Tibial nerve (tissue), 4 donors: Measurements from ENCODE around the gene RNF145. TPM values are rescaled to one million over a fixed set of nuclear protein-coding genes. Genes with fewer than 3 reads are reported as not detected.
"Not testable (repeated sequence)": the region's sequence is repeated elsewhere in the genome, so short reads cannot be mapped to it uniquely, and the experiment has no call there.

ENCODE experiments used
- DNase-seq, 2 donors: peaks; one replicate each; pipeline ENCODE4 v3.0.0-alpha.2; 2019; ENCODE audit warnings: low spot score in 2 of 2
- H3K27ac ChIP-seq, 4 donors: fragments of 200-600 bp; sonication (generic) in 3 of 4; one replicate each; pipeline ENCODE4 v1.5.1; 2017 to 2019; ENCODE audit warnings: mild to moderate bottlenecking in 1 of 4
- H3K27me3 ChIP-seq, 2 donors: fragments of 200-600 bp; sonication (generic) in 1 of 2; one replicate each; pipeline versions ENCODE4 v1.5.1 to v1.6.0; 2017 to 2019
- H3K36me3 ChIP-seq, 3 donors: fragments of 200-600 bp; sonication (generic); one replicate each; pipeline ENCODE4 v1.5.1; 2018 to 2019
- H3K4me1 ChIP-seq, 4 donors: fragments of 200-600 bp; sonication (generic) in 3 of 4; one replicate each; pipeline ENCODE4 v1.5.1; 2017 to 2019
- H3K4me3 ChIP-seq, 4 donors: fragments of 200-600 bp; sonication (generic) in 3 of 4; one replicate each; pipeline ENCODE4 v1.5.1; 2017 to 2019; ENCODE audit warnings: mild to moderate bottlenecking in 1 of 4, moderate library complexity in 1 of 4
- H3K9me3 ChIP-seq, 4 donors: fragments of 200-600 bp; sonication (generic) in 3 of 4; one replicate each; pipeline ENCODE4 v1.5.1; 2017 to 2019
- EP300 ChIP-seq, 2 donors: sonication (generic); formaldehyde crosslinking; IDR thresholded peaks; one replicate each; pipeline ENCODE4 v1.6.1; 2017; ENCODE audit warnings: antibody characterized with exemption in 2 of 2, mild to moderate bottlenecking in 1 of 2
- POLR2A ChIP-seq, 2 donors: fragments of 450-650 bp; IDR thresholded peaks; one replicate each; pipeline ENCODE4 v1.6.1; 2017; ENCODE audit warnings: antibody characterized with exemption in 2 of 2, mild to moderate bottlenecking in 2 of 2, moderate library complexity in 2 of 2
- WGBS, 2 donors: methylation state at CpG; one replicate each; pipeline ENCODE4 v1.1.5; 2018; 5-methylcytosine and 5-hydroxymethylcytosine counted together
- total RNA-seq, 4 donors: library from RNA; depleted of rRNA; stranded (reverse); fragments of >200 nt; gene quantifications; one replicate each; pipeline ENCODE4 v1.1.0, GENCODE V29; 2016
- TF ChIP-seq, protein P1 (sequence below), 5 experiments: fragments of 200-600 bp in 3 of 5; fragments of 450-650 bp in 2 of 5; sonication (generic) in 3 of 5; IDR thresholded peaks; one replicate each; pipeline ENCODE4 v1.5.1; 2016 to 2019; ENCODE audit warnings: antibody characterized with exemption in 5 of 5, mild to moderate bottlenecking in 3 of 5, moderate library complexity in 2 of 5

The RNF145 gene
- total RNA-seq, 4 donors from 2014 or later = 40.2 to 65.1 (median 50.4) TPM

DNA sequence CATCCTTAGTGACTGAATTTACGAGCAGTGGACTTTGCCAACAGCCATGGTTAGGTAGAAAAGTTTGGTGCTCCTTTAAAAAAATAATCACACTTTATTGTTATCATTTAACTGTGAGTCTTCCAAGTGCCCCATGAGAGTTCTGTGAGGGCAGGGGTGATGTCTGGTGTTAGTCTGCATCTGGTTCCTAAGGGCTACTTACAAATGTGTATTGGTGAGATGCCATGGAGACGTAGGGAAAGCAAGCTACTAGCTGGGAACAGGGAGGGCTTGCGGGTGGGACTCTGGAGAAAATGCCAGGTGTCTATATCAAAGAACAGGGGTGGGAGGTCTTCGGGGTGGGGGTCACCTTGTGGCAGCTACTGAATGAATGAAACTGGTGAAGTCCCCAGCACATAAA lies 62.5 kb downstream of the RNF145 start:
- no peak for DNase-seq
- 49 to 60% methylated on average over 3 to 4 of the region's 4 CpGs for WGBS, 2 donors
- no peak overlapping the region for H3K4me3 ChIP-seq
- no peaks in the 10 kb centered on the region for H3K27me3 ChIP-seq
- no peak overlapping the region for H3K27ac ChIP-seq
- no peaks in the 10 kb centered on the region for H3K36me3 ChIP-seq
- no peaks in the 10 kb centered on the region for H3K9me3 ChIP-seq
- TF ChIP-seq EP300 (IDR thresholded peaks at IDR 0.05) = no peak
- TF ChIP-seq, protein P1, sequence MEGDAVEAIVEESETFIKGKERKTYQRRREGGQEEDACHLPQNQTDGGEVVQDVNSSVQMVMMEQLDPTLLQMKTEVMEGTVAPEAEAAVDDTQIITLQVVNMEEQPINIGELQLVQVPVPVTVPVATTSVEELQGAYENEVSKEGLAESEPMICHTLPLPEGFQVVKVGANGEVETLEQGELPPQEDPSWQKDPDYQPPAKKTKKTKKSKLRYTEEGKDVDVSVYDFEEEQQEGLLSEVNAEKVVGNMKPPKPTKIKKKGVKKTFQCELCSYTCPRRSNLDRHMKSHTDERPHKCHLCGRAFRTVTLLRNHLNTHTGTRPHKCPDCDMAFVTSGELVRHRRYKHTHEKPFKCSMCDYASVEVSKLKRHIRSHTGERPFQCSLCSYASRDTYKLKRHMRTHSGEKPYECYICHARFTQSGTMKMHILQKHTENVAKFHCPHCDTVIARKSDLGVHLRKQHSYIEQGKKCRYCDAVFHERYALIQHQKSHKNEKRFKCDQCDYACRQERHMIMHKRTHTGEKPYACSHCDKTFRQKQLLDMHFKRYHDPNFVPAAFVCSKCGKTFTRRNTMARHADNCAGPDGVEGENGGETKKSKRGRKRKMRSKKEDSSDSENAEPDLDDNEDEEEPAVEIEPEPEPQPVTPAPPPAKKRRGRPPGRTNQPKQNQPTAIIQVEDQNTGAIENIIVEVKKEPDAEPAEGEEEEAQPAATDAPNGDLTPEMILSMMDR (IDR thresholded peaks at IDR 0.05) = no peak
- TF ChIP-seq POLR2A (IDR thresholded peaks at IDR 0.05) = no peak
- H3K4me1 ChIP-seq = no peaks in the 10 kb centered on the region

GRCh38 chr5:159145160-159145559 lies 64.2 kb downstream of the RNF145 start:
- H3K36me3 ChIP-seq, H3K4me3 ChIP-seq, DNase-seq, H3K27ac ChIP-seq, H3K4me1 ChIP-seq, H3K27me3 ChIP-seq, H3K9me3 ChIP-seq: not testable (repeated sequence)
- 93 to 97% methylated on average over 1 of the region's 1 CpG for WGBS, 2 donors

DNA sequence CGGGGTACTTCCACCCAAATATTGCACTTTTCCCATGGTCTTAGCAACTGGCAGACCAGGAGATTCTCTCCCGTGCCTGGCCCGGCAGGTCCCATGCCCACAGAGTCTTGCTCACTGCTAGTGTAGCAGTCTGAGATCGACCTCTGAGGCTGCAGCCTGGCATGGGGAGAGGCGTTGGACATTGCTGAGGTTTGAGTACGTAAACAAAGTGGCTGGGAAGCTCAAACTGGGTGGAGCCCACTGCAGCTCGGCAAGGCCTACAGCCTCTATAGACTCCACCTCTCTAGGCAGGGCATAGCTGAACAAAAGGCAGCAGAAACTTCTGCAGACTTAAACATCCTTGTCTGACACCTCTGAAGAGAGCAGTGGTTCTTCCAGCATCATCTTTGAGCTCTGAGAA lies 69.6 kb downstream of the RNF145 start:
- TF ChIP-seq EP300 (IDR thresholded peaks at IDR 0.05) = no peak
- TF ChIP-seq POLR2A (IDR thresholded peaks at IDR 0.05) = no peak
- TF ChIP-seq, protein P1 (IDR thresholded peaks at IDR 0.05) = no peak
- Histone ChIP-seq H3K4me1 (no peaks in the 10 kb centered on the region), H3K27ac (no peak overlapping the region), H3K9me3 (no peaks in the 10 kb centered on the region), H3K4me3 (no peak overlapping the region), H3K27me3 (peaks cover 0 to 19% of the 10 kb centered on the region in 2 donors), H3K36me3 (no peaks in the 10 kb centered on the region)
- 76 to 78% methylated on average over 7 of the region's 7 CpGs for WGBS, 2 donors
- DNase-seq = no peak

- Histone ChIP-seq H3K9me3 (no peaks in the 10 kb centered on the region), H3K4me3 (no peak overlapping the region), H3K27ac (no peak overlapping the region), H3K27me3 (peaks cover 0 to 22% of the 10 kb centered on the region in 2 donors), H3K36me3 (no peaks in the 10 kb centered on the region), H3K4me1 (peaks cover 0 to 11% (median 0%) of the 10 kb centered on the region in 4 donors)
- TF ChIP-seq, protein P1 (IDR thresholded peaks at IDR 0.05) = no peak
- TF ChIP-seq EP300 (IDR thresholded peaks at IDR 0.05) (no peak), POLR2A (IDR thresholded peaks at IDR 0.05) (no peak)
- WGBS, 2 donors = 54 to 55% methylated on average over 9 of the region's 9 CpGs
- no peak for DNase-seq
These were observed 73.3 kb downstream of the RNF145 start for GRCh38 chr5:159135896-159136531.

DNA sequence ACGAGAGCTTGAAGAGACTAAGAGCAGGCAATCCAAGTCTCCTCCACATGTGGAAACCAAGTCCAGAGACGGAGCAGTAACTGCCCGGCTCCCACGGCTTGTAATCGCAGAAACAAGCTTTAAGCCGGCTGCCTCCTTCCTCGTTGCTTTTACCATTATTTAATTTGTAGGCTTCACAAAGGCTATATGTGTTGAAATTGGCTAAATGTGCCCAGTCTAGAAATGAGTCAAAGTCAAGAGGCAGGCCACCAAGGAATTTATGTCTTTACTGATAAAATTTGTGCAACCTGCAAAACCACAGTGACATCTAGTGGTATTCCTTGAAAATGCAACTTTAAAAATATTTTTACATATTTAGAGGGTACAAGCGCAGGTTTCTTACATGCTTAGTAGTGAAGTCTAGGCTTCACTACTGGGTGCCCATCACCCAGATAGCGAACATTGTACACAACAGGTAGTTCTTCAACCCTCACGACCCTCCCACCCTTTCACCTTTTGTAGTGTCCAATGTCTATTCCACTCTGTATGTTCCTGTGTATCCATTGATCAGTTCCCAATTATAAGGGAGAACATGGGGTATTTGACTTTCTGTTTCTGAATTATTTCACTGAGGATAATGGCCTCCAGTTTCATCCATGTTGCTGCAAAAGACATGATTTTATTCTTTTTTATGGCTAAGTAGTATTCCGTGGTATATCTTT lies 76.2 kb downstream of the RNF145 start:
- H3K9me3 ChIP-seq = no peaks in the 10 kb centered on the region
- peak in 1 of 2 donors; percentile 42 for DNase-seq
- peaks cover 0 to 11% (median 0%) of the 10 kb centered on the region in 4 donors for H3K4me1 ChIP-seq
- WGBS, 2 donors = 30 to 31% methylated on average over 11 of the region's 11 CpGs
- H3K27me3 ChIP-seq = peaks cover 0 to 13% of the 10 kb centered on the region in 2 donors
- H3K27ac ChIP-seq = no peak overlapping the region
- no peaks in the 10 kb centered on the region for H3K36me3 ChIP-seq
- peak overlapping the region in 1 of 4 donors; percentile 24 for H3K4me3 ChIP-seq
- TF ChIP-seq POLR2A (IDR thresholded peaks at IDR 0.05) (no peak), EP300 (IDR thresholded peaks at IDR 0.05) (peak in 1 of 2 donors; percentile 34)
- TF ChIP-seq, protein P1 (IDR thresholded peaks at IDR 0.05) = peak; percentile 60 to 82 (median 74)
